RWPE2 (cell line): Measurements from ENCODE around the gene PCSK6.

Experiments used
- ATAC-seq: fragments of 200-7000 bp; cut with Tn5 transposase; 3 replicates; pipeline ENCODE4 v1.9.1; 2021; ENCODE audit warnings: low read depth
- DNase-seq: peaks from one replicate; pipeline ENCODE4 v3.0.0-alpha.2; 2020; ENCODE audit warnings: low spot score
- H3K27ac ChIP-seq: fragments of 450-650 bp; 2 replicates; pipeline ENCODE4 v1.5.1; 2017; ENCODE audit warnings: mild to moderate bottlenecking; ENCODE audit not compliant: poor library complexity, severe bottlenecking
- H3K27me3 ChIP-seq: fragments of 250-450 bp; sonication (Bioruptor Pico); 2 replicates; pipeline ENCODE4 v1.5.1; 2021; ENCODE audit warnings: mild to moderate bottlenecking, moderate library complexity; ENCODE audit not compliant: insufficient read depth, poor library complexity, severe bottlenecking
- H3K36me3 ChIP-seq: fragments of 250-450 bp; sonication (Bioruptor Pico); 2 replicates; pipeline ENCODE4 v1.5.1; 2020; ENCODE audit warnings: low read depth, mild to moderate bottlenecking, moderate library complexity
- H3K4me1 ChIP-seq: fragments of 250-450 bp; sonication (Bioruptor Pico); 2 replicates; pipeline ENCODE4 v1.5.1; 2021; ENCODE audit warnings: mild to moderate bottlenecking, moderate library complexity; ENCODE audit not compliant: insufficient read depth, poor library complexity, severe bottlenecking
- H3K4me3 ChIP-seq: fragments of 250-450 bp; sonication (Bioruptor Pico); 2 replicates; pipeline ENCODE4 v1.5.1; 2021; ENCODE audit warnings: mild to moderate bottlenecking, moderate library complexity; ENCODE audit not compliant: severe bottlenecking
- H3K9me3 ChIP-seq: fragments of 250-450 bp; sonication (Bioruptor Pico); 2 replicates; pipeline ENCODE4 v1.5.1; 2021; ENCODE audit warnings: mild to moderate bottlenecking, moderate library complexity; ENCODE audit not compliant: severe bottlenecking
- TF ChIP-seq, protein P1 (sequence below): fragments of 450-650 bp; IDR thresholded peaks from one replicate; pipeline ENCODE4 v1.5.1; 2017; ENCODE audit warnings: mild to moderate bottlenecking, moderate library complexity; ENCODE audit not compliant: poor library complexity, severe bottlenecking

PCSK6 gene

DNA sequence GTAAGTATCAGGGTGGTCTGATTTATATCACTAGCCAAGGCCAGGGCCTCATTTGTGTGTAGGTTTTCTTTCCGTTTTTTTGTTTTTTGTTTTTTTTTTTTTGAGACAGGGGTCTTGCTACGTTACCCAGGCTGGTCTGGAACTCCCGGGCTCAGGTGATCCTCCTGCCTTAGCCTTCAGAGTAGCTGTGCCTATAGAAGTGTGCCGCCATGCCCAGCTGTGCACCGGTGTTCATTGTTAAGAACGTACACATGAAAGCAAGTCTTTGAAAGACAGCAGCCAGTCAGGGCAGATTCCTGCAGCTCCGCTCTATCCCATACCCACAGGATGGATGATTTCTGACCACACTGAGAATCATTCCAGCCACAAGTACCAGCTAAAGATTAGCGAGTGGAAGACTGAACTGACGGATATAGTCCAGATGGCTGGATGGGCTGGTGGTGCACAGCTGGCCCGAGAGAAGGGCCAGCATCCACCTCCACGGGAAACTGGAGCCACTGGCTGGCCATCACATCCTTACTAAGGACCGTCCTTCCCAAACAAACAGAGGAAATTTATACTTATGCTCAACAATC is 95.4 kb downstream of the PCSK6 start:
- no peaks in the 10 kb centered on the region for H3K36me3 ChIP-seq
- DNase-seq, result no peak
- no peak overlapping the region for H3K4me3 ChIP-seq
- no peaks in the 10 kb centered on the region for H3K27me3 ChIP-seq
- TF ChIP-seq, protein P1, sequence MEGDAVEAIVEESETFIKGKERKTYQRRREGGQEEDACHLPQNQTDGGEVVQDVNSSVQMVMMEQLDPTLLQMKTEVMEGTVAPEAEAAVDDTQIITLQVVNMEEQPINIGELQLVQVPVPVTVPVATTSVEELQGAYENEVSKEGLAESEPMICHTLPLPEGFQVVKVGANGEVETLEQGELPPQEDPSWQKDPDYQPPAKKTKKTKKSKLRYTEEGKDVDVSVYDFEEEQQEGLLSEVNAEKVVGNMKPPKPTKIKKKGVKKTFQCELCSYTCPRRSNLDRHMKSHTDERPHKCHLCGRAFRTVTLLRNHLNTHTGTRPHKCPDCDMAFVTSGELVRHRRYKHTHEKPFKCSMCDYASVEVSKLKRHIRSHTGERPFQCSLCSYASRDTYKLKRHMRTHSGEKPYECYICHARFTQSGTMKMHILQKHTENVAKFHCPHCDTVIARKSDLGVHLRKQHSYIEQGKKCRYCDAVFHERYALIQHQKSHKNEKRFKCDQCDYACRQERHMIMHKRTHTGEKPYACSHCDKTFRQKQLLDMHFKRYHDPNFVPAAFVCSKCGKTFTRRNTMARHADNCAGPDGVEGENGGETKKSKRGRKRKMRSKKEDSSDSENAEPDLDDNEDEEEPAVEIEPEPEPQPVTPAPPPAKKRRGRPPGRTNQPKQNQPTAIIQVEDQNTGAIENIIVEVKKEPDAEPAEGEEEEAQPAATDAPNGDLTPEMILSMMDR, result no peak
- H3K4me1 ChIP-seq, result no peaks in the 10 kb centered on the region
- no peak overlapping the region for H3K27ac ChIP-seq
- ATAC-seq, result no peak
- no peaks in the 10 kb centered on the region for H3K9me3 ChIP-seq

DNA sequence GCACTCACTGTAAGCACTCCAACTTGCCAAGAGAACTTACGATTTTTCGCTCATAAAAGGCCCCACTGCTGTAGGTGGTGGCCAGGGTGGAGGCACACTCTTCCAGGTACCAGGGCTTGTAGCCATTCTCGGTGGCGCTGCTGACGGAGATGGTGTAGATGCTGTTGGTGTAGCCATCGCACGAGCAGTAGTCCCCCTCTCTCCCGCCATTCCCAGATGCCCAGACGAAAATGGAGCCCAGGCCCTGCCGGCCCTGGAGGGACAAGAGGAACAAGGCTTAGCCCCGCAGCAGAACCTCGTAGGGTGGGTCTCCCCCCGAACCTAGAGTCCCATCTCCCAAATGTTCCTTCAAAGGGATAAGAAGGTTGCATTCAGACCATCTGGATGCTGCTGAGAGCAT is 96.3 kb downstream of the PCSK6 start:
- ATAC-seq (no peak), DNase-seq (no peak)
- Histone ChIP-seq H3K4me1 (no peaks in the 10 kb centered on the region), H3K27ac (no peak overlapping the region), H3K4me3 (no peak overlapping the region), H3K36me3 (no peaks in the 10 kb centered on the region), H3K27me3 (no peaks in the 10 kb centered on the region), H3K9me3 (no peaks in the 10 kb centered on the region)
- TF ChIP-seq, protein P1, result no peak

DNA sequence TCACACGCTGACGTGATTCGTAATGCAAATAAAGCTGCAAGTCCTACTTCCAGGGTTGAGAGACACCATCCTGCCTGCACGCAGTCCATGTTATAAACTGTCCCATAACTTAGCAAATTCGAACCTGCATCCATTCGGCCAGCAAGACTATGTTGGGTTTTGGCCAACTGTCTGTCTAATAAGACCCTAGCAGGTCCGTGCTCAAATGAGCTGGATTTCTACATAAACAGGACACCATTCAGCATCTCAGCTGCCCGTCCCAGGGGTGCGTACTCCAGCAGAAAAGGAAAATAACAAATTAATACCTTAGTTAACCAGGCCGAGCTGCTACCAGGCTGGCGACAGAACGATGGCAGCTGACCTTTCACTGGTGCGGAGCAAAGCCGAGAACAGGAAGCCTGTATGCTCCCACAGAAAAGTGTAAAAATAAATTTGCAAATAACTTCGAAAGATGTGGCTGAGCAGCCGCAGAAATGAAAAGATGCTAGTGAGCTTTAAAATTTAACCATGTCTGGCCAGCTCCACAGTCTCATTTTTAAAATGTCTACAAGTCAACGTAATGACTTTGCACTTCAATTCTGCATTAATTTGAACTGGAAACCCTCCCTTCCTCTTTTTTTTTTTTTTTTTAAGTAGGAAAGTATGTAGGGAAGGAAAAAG is 97.4 kb downstream of the PCSK6 start:
- DNase-seq, result no peak
- Histone ChIP-seq H3K9me3 (no peaks in the 10 kb centered on the region), H3K4me1 (no peaks in the 10 kb centered on the region), H3K27ac (no peak overlapping the region), H3K27me3 (no peaks in the 10 kb centered on the region), H3K36me3 (no peaks in the 10 kb centered on the region), H3K4me3 (no peak overlapping the region)
- ATAC-seq, result no peak
- TF ChIP-seq, protein P1, result no peak

DNA sequence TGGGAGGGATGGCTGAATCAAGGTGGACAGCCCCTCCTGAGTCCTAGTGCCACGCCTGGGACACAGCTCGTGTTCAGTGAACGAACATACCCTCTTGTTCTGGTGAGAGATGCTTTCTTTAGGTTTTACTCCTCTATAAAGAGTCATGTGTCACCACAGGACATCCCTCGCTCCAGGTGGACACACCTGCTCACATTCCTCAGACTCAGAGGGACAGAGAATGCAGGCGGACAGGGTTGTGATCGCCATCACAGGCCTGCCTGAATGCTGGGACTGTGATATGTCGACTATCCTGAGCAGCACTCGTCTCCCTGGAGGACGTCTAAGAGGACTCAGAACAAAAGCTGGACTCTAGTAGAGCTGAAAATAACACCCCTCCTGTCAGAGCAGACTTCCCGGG is 98.1 kb downstream of the PCSK6 start:
- ATAC-seq (no peak), DNase-seq (no peak)
- Histone ChIP-seq H3K27ac (no peak overlapping the region), H3K4me1 (no peaks in the 10 kb centered on the region), H3K36me3 (no peaks in the 10 kb centered on the region), H3K9me3 (no peaks in the 10 kb centered on the region), H3K4me3 (no peak overlapping the region), H3K27me3 (no peaks in the 10 kb centered on the region)
- TF ChIP-seq, protein P1, result no peak

DNA sequence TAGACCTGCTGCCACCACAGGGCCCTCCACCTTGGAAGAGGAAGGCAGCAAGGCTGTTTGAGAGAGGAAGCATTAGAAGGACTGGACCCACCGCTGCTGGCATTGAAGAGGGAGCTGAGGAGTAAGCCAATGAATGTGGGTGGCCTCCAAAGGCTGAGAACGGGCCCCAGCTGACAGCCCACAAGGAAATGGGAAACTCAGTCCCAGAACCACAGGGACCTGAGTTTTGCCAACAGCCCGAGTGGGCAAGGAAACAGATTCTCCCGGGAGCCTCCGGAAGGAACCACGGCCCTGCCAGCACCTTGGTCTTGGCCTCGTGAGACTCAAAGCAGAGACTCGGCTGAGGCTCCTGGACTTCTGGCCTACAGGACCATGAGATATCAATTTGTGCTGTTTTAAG is 99.0 kb downstream of the PCSK6 start:
- ATAC-seq (no peak), DNase-seq (peak; percentile 52)
- TF ChIP-seq, protein P1, result no peak
- H3K27me3 ChIP-seq, result no peaks in the 10 kb centered on the region
- H3K9me3 ChIP-seq, result no peaks in the 10 kb centered on the region
- no peaks in the 10 kb centered on the region for H3K36me3 ChIP-seq
- H3K27ac ChIP-seq, result no peak overlapping the region
- no peaks in the 10 kb centered on the region for H3K4me1 ChIP-seq
- no peak overlapping the region for H3K4me3 ChIP-seq
